GM12872 (cell line): ENCODE data around the gene PRC1.

Experiments used
- TF ChIP-seq, protein P1 (sequence below): IDR thresholded peaks from 3 replicates; pipeline ENCODE4 v1.5.1; 2011; ENCODE audit warnings: low read depth, mild to moderate bottlenecking, low read length, moderate library complexity; ENCODE audit not compliant: insufficient read depth

PRC1 gene

DNA sequence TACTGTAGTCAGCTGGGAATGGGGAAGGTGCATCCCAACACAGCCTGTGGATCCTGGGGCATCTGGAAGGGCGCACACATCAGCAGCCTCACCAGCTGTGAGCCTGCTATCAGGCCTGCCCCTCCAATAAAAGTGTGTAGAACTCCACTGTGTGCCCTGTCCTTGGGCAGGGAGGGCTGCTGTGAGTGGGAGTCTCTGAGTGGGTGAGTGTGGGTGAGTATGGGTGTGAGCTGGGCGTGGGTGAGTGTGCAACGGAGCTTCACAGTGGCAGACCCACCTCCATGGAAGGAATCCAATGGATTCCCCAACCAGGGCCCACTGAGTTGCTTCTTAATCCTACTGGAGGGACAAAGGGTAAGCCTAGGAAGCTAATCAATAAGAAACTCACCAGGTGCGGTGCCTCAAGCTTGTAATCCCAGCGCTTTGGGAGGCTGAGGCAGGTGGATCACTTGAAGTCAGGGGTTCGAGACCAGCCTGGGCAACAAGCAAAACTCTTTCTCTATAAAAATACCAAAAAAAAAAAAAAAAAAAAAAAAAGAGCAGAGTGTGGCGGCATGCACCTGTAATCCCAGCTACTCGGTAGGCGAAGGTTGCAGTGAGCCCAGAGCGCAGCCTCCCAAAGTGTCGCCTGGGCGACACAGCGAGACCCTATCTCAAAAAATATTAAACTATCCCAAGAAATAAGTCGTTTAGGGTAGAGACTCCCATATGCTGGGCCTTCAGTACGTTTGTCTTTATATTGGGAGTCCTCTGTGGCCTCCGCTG lies 40.2 kb downstream of the PRC1 start:
- TF ChIP-seq, protein P1, sequence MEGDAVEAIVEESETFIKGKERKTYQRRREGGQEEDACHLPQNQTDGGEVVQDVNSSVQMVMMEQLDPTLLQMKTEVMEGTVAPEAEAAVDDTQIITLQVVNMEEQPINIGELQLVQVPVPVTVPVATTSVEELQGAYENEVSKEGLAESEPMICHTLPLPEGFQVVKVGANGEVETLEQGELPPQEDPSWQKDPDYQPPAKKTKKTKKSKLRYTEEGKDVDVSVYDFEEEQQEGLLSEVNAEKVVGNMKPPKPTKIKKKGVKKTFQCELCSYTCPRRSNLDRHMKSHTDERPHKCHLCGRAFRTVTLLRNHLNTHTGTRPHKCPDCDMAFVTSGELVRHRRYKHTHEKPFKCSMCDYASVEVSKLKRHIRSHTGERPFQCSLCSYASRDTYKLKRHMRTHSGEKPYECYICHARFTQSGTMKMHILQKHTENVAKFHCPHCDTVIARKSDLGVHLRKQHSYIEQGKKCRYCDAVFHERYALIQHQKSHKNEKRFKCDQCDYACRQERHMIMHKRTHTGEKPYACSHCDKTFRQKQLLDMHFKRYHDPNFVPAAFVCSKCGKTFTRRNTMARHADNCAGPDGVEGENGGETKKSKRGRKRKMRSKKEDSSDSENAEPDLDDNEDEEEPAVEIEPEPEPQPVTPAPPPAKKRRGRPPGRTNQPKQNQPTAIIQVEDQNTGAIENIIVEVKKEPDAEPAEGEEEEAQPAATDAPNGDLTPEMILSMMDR = no peak

DNA sequence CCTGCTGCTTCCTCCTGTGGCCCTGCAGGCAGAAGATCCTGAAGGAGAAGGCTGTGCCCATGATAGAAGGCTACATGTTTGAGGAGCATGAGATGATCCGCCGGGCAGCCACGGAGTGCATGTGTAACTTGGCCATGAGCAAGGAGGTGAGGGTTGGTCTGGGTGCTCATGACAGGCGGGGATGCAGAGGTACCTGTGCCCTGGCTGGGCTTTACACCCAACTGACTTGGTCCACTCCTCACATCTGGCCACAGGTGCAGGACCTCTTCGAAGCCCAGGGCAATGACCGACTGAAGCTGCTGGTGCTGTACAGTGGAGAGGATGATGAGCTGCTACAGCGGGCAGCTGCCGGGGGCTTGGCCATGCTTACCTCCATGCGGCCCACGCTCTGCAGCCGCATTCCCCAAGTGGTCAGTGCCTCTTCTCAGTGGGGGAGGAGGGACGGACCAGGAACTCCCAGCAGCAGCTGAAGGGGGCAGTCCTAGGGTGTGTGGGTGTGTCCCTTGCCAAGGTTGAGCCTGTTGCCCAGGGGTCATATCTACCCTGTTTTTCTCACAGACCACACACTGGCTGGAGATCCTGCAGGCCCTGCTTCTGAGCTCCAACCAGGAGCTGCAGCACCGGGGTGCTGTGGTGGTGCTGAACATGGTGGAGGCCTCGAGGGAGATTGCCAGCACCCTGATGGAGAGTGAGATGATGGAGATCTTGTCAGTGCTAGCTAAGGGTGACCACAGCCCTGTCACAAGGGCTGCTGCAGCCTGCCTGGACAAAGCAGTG lies 41.2 kb downstream of the PRC1 start:
- TF ChIP-seq, protein P1 = no peak

DNA sequence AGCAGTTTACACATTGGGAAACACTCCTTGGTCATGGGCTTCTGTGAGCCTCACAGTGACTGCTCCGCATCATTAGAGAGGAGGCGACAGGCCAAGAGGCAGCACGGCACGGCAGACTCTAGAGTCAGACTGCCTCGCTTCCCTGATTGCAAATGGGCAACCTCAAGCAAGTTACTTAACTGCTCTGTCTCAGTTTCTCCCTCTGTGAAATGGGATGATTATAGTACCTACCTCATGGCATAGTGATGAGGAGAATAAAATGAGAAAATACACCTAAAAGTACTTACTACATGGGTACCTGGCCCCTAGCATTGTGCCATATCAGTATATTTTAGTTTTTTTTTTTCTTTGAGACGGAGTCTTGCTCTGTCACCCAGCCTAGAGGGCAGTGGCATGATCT lies 43.7 kb downstream of the PRC1 start:
- TF ChIP-seq, protein P1 = no peak

DNA sequence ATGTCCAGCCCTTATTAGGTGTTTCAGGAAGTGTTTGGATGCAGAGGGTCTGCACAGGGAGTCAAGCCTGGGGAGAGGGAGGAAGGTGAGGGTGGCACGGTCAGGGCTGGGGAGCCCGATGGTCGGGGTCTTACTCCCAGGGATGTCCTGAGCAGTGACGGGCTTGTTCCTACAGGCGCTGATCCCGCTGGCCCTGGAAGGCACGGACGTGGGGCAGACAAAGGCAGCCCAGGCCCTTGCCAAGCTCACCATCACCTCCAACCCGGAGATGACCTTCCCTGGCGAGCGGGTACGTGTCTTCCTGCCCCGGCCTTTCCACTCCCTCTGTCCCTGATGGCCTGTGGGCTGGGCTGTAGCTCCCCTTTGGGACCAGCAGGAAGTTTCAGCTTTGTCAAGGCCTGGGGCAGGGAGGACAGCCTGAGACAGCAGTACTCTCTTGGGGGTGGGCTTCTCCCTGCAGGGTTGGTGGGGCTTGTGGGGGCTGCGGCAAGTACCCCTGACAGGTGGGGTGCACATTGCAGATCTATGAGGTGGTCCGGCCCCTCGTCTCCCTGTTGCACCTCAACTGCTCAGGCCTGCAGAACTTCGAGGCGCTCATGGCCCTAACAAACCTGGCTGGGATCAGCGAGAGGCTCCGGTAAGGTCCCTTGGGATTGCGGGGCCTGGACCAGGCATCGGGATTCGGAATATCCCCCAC lies 44.2 kb downstream of the PRC1 start:
- TF ChIP-seq, protein P1 = no peak

DNA sequence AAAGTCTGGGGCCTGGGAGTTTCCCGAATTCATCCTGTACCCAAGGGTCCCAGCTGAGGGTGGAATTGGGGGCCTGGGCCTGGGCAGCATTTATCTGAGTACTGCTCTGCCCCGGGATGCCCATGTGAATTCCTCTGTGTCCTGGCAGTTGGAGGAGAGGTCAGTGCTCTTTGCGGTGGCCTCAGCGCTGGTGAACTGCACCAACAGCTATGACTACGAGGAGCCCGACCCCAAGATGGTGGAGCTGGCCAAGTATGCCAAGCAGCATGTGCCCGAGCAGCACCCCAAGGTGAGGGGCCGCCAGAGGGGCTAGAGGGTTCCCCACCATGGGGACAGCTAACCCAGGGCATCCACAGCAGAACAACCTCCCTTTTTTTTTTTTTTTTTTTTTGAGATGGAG lies 45.8 kb downstream of the PRC1 start:
- TF ChIP-seq, protein P1 = no peak

DNA sequence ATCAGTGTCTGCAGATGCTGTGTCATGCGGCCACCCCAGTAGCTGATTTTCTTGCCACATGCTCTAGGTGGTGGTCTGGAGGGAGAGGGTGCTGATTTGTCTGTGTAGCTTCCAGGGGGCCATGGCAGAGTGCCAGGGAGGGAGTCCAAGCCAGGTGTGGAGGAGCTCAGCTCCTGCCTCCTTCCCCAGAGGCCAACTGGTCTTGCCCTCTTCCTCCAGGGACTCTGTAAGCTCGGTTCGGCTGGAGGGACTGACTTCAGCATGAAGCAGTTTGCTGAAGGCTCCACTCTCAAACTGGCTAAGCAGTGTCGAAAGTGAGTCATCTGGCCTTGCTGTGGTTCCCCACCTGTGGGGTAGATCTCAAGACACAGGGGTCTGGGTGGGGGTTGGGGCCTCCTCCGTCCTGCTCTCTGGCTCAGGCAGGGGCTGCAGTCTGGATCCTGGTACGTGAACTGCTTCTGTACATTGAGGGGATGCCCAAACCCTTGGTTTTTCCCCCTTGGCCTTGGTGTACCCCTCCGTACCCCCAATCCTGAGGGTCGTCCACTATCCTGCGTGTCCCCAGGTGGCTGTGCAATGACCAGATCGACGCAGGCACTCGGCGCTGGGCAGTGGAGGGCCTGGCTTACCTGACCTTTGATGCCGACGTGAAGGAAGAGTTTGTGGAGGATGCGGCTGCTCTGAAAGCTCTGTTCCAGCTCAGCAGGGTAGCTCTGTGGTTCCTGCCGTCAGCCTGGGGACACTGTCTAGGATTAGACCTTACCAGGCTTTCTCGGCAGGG lies 46.6 kb downstream of the PRC1 start:
- TF ChIP-seq, protein P1 = no peak
